ENCODE results near the gene ADSS2.

ADSS2 gene

GRCh38 chr1:244424649-244425334 lies 26.9 kb downstream of the ADSS2 start:
- Histone ChIP-seq H4K8ac (ENCODE audit: low read depth, low read length) (no peak overlapping the region), H3K4me1 (ENCODE audit: control insufficient read depth in 2 of 2, insufficient read depth in 1 of 2, low read depth in 1 of 2, low read length in 2 of 2) (no peaks in the 10 kb centered on the region), H3K27me3 (ENCODE audit: control insufficient read depth in 3 of 3, insufficient read depth in 3 of 3, low read depth in 1 of 3, low read length in 3 of 3) (peaks cover 0 to 2% (median 0%) of the 10 kb centered on the region in 3 experiments), H3K27ac (replicated peaks; ENCODE audit: low read length) (peak overlapping the region; percentile 22), H3K14ac (ENCODE audit: low read length) (peak overlapping the region; percentile 38), H3K23ac (ENCODE audit: low read depth, low read length, poor library complexity) (no peak overlapping the region), H4K91ac (ENCODE audit: low read depth, low read length, poor library complexity) (peak overlapping the region; percentile 30), H2BK5ac (ENCODE audit: low read length) (no peak overlapping the region), H3K79me1 (ENCODE audit: low read depth, low read length) (no peaks in the 10 kb centered on the region), H2BK15ac (ENCODE audit: low read length) (no peak overlapping the region), H2BK120ac (ENCODE audit: low read depth, low read length) (no peak overlapping the region), H3K4me3 (ENCODE audit: low read length in 2 of 2) (no peak overlapping the region), H2AK5ac (ENCODE audit: low read depth, low read length) (no peak overlapping the region), H2BK12ac (ENCODE audit: low read length) (no peak overlapping the region), H3K9ac (ENCODE audit: low read depth, low read length, poor library complexity) (no peak overlapping the region), H3K4me2 (ENCODE audit: insufficient read depth, low read length, poor library complexity, severe bottlenecking) (no peak overlapping the region), H2AFZ (ENCODE audit: low read length) (no peak overlapping the region), H3K4ac (ENCODE audit: low read length) (no peak overlapping the region), H3K18ac (ENCODE audit: low read length) (no peak overlapping the region), H3K36me3 (replicated peaks in 1 of 2; ENCODE audit: control insufficient read depth in 2 of 2, insufficient read depth in 2 of 2, low read length in 2 of 2) (peaks cover 9 to 60% of the 10 kb centered on the region in 2 donors), H3K9me3 (replicated peaks in 1 of 2; ENCODE audit: control insufficient read depth in 2 of 2, insufficient read depth in 1 of 2, low read depth in 1 of 2, low read length in 2 of 2) (no peaks in the 10 kb centered on the region)
- DNase-seq (ENCODE audit: low spot score), result no peak
- WGBS, 2 donors (ENCODE audit: extremely low coverage in 2 of 2, insufficient read length in 2 of 2, insufficient replicate concordance in 1 of 2), result no CpG with 5 or more reads among the region's 2 CpGs

- Histone ChIP-seq H3K4me2 (ENCODE audit: insufficient read depth, low read length, poor library complexity, severe bottlenecking) (no peak overlapping the region), H2BK5ac (ENCODE audit: low read length) (no peak overlapping the region), H3K27ac (replicated peaks; ENCODE audit: low read length) (no peak overlapping the region), H2BK15ac (ENCODE audit: low read length) (no peak overlapping the region), H4K8ac (ENCODE audit: low read depth, low read length) (no peak overlapping the region), H2AK5ac (ENCODE audit: low read depth, low read length) (no peak overlapping the region), H3K36me3 (replicated peaks in 1 of 2; ENCODE audit: control insufficient read depth in 2 of 2, insufficient read depth in 2 of 2, low read length in 2 of 2) (peaks cover 13 to 78% of the 10 kb centered on the region in 2 donors), H3K18ac (ENCODE audit: low read length) (no peak overlapping the region), H3K27me3 (ENCODE audit: control insufficient read depth in 3 of 3, insufficient read depth in 3 of 3, low read depth in 1 of 3, low read length in 3 of 3) (peaks cover 0 to 2% (median 0%) of the 10 kb centered on the region in 3 experiments), H3K23ac (ENCODE audit: low read depth, low read length, poor library complexity) (no peak overlapping the region), H3K14ac (ENCODE audit: low read length) (no peak overlapping the region), H3K79me1 (ENCODE audit: low read depth, low read length) (no peaks in the 10 kb centered on the region), H3K9ac (ENCODE audit: low read depth, low read length, poor library complexity) (no peak overlapping the region), H2BK120ac (ENCODE audit: low read depth, low read length) (no peak overlapping the region), H3K4ac (ENCODE audit: low read length) (no peak overlapping the region), H3K4me1 (ENCODE audit: control insufficient read depth in 2 of 2, insufficient read depth in 1 of 2, low read depth in 1 of 2, low read length in 2 of 2) (no peaks in the 10 kb centered on the region), H3K4me3 (ENCODE audit: low read length in 2 of 2) (no peak overlapping the region), H3K9me3 (replicated peaks in 1 of 2; ENCODE audit: control insufficient read depth in 2 of 2, insufficient read depth in 1 of 2, low read depth in 1 of 2, low read length in 2 of 2) (no peaks in the 10 kb centered on the region), H2AFZ (ENCODE audit: low read length) (no peak overlapping the region), H2BK12ac (ENCODE audit: low read length) (no peak overlapping the region), H4K91ac (ENCODE audit: low read depth, low read length, poor library complexity) (no peak overlapping the region)
- WGBS, 2 donors (ENCODE audit: extremely low coverage in 2 of 2, insufficient read length in 2 of 2, insufficient replicate concordance in 1 of 2), result no CpG with 5 or more reads among the region's 1 CpG
- no peak for DNase-seq (ENCODE audit: low spot score)
These were observed 29.5 kb downstream of the ADSS2 start for GRCh38 chr1:244422174-244422573.

DNA sequence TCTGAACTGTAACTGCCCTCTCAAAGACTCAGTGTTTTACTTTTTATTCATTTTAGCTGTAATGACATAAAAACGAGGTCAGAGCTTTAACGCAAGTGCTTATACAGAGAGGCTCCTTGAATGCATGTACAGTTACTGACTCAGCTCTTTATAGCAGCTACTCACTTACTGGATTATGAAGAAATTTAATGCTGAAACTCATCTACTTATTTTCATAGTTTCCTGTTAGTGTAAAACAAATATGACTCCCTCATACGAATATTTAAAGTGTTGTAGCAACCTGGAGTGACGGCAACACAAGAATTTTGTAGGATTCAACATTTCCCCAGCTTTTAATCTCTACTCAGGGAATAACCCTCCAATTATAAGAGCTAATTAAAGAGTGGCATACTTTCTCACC lies 32.7 kb downstream of the ADSS2 start:
- H3K27me3 ChIP-seq (ENCODE audit: control insufficient read depth in 3 of 3, insufficient read depth in 3 of 3, low read depth in 1 of 3, low read length in 3 of 3), result no peaks in the 10 kb centered on the region
- no CpG with 5 or more reads among the region's 4 CpGs for WGBS, 2 donors (ENCODE audit: extremely low coverage in 2 of 2, insufficient read length in 2 of 2, insufficient replicate concordance in 1 of 2)
- no peak overlapping the region for H3K9ac ChIP-seq (ENCODE audit: low read depth, low read length, poor library complexity)
- no peak overlapping the region for H4K91ac ChIP-seq (ENCODE audit: low read depth, low read length, poor library complexity)
- H3K27ac ChIP-seq (replicated peaks; ENCODE audit: low read length), result no peak overlapping the region
- no peak overlapping the region for H3K18ac ChIP-seq (ENCODE audit: low read length)
- H4K8ac ChIP-seq (ENCODE audit: low read depth, low read length), result no peak overlapping the region
- no peak overlapping the region for H3K23ac ChIP-seq (ENCODE audit: low read depth, low read length, poor library complexity)
- no peak overlapping the region for H3K4me2 ChIP-seq (ENCODE audit: insufficient read depth, low read length, poor library complexity, severe bottlenecking)
- H2BK5ac ChIP-seq (ENCODE audit: low read length), result no peak overlapping the region
- no peak overlapping the region for H2AK5ac ChIP-seq (ENCODE audit: low read depth, low read length)
- no peak overlapping the region for H3K4me3 ChIP-seq (ENCODE audit: low read length in 2 of 2)
- H3K4ac ChIP-seq (ENCODE audit: low read length), result no peak overlapping the region
- no peak overlapping the region for H2BK15ac ChIP-seq (ENCODE audit: low read length)
- H3K9me3 ChIP-seq (replicated peaks in 1 of 2; ENCODE audit: control insufficient read depth in 2 of 2, insufficient read depth in 1 of 2, low read depth in 1 of 2, low read length in 2 of 2), result no peaks in the 10 kb centered on the region
- peaks cover 0 to 3% of the 10 kb centered on the region in 2 donors for H3K4me1 ChIP-seq (ENCODE audit: control insufficient read depth in 2 of 2, insufficient read depth in 1 of 2, low read depth in 1 of 2, low read length in 2 of 2)
- H3K14ac ChIP-seq (ENCODE audit: low read length), result no peak overlapping the region
- H3K79me1 ChIP-seq (ENCODE audit: low read depth, low read length), result no peaks in the 10 kb centered on the region
- H2AFZ ChIP-seq (ENCODE audit: low read length), result no peak overlapping the region
- peaks cover 23 to 99% of the 10 kb centered on the region in 2 donors for H3K36me3 ChIP-seq (replicated peaks in 1 of 2; ENCODE audit: control insufficient read depth in 2 of 2, insufficient read depth in 2 of 2, low read length in 2 of 2)
- H2BK120ac ChIP-seq (ENCODE audit: low read depth, low read length), result no peak overlapping the region
- DNase-seq (ENCODE audit: low spot score), result no peak
- no peak overlapping the region for H2BK12ac ChIP-seq (ENCODE audit: low read length)

GRCh38 chr1:244414543-244414942 lies 37.2 kb downstream of the ADSS2 start:
- no peak overlapping the region for H4K8ac ChIP-seq (ENCODE audit: low read depth, low read length)

More at GRCh38 chr1:244414543-244414942, 37.2 kb downstream of the ADSS2 start:
- H4K91ac ChIP-seq (ENCODE audit: low read depth, low read length, poor library complexity), result no peak overlapping the region
- H3K23ac ChIP-seq (ENCODE audit: low read depth, low read length, poor library complexity), result no peak overlapping the region
- H3K9ac ChIP-seq (ENCODE audit: low read depth, low read length, poor library complexity), result no peak overlapping the region
- no peaks in the 10 kb centered on the region for H3K27me3 ChIP-seq (ENCODE audit: control insufficient read depth in 3 of 3, insufficient read depth in 3 of 3, low read depth in 1 of 3, low read length in 3 of 3)
- no CpG with 5 or more reads among the region's 1 CpG for WGBS, 2 donors (ENCODE audit: extremely low coverage in 2 of 2, insufficient read length in 2 of 2, insufficient replicate concordance in 1 of 2)
- no peak overlapping the region for H2AFZ ChIP-seq (ENCODE audit: low read length)
- H3K4me2 ChIP-seq (ENCODE audit: insufficient read depth, low read length, poor library complexity, severe bottlenecking), result no peak overlapping the region
- H3K4me1 ChIP-seq (ENCODE audit: control insufficient read depth in 2 of 2, insufficient read depth in 1 of 2, low read depth in 1 of 2, low read length in 2 of 2), result peaks cover 0 to 3% of the 10 kb centered on the region in 2 donors
- H3K27ac ChIP-seq (replicated peaks; ENCODE audit: low read length), result no peak overlapping the region
- no peak overlapping the region for H2BK5ac ChIP-seq (ENCODE audit: low read length)
- no peak for DNase-seq (ENCODE audit: low spot score)
- no peak overlapping the region for H3K18ac ChIP-seq (ENCODE audit: low read length)
- H3K4ac ChIP-seq (ENCODE audit: low read length), result no peak overlapping the region
- H2BK15ac ChIP-seq (ENCODE audit: low read length), result no peak overlapping the region
- H3K4me3 ChIP-seq (ENCODE audit: low read length in 2 of 2), result no peak overlapping the region
- H2AK5ac ChIP-seq (ENCODE audit: low read depth, low read length), result no peak overlapping the region
- peaks cover 0 to 2% of the 10 kb centered on the region in 2 donors for H3K9me3 ChIP-seq (replicated peaks in 1 of 2; ENCODE audit: control insufficient read depth in 2 of 2, insufficient read depth in 1 of 2, low read depth in 1 of 2, low read length in 2 of 2)
- no peaks in the 10 kb centered on the region for H3K79me1 ChIP-seq (ENCODE audit: low read depth, low read length)
- no peak overlapping the region for H2BK120ac ChIP-seq (ENCODE audit: low read depth, low read length)
- H2BK12ac ChIP-seq (ENCODE audit: low read length), result no peak overlapping the region
- H3K36me3 ChIP-seq (replicated peaks in 1 of 2; ENCODE audit: control insufficient read depth in 2 of 2, insufficient read depth in 2 of 2, low read length in 2 of 2), result peaks cover 33 to 96% of the 10 kb centered on the region in 2 donors
- H3K14ac ChIP-seq (ENCODE audit: low read length), result no peak overlapping the region

Measured in neuronal stem cell (in vitro differentiated cells).